Kidney epithelial cell (primary cell): ENCODE measurements around the gene FCN2. TPM values are rescaled to one million over a fixed set of nuclear protein-coding genes. Genes with fewer than 3 reads are reported as not detected.

Source experiments
- DNase-seq: peaks from one replicate; pipeline ENCODE4 v3.0.0-alpha.2; 2010; ENCODE audit warnings: low read depth
- H3K27me3 ChIP-seq: 2 replicates; pipeline ENCODE4 v1.6.0; 2011; ENCODE audit warnings: low read length; ENCODE audit not compliant: control insufficient read depth, insufficient read depth
- H3K36me3 ChIP-seq: 2 replicates; pipeline ENCODE4 v1.5.1; 2011; ENCODE audit warnings: low read length; ENCODE audit not compliant: control insufficient read depth, insufficient read depth
- H3K4me3 ChIP-seq: 2 replicates; pipeline ENCODE4 v1.5.1; 2011; ENCODE audit warnings: low read depth, mild to moderate bottlenecking, control low read depth, low read length
- CTCF ChIP-seq: IDR thresholded peaks from 2 replicates; pipeline ENCODE4 v1.5.1; 2011; ENCODE audit warnings: mild to moderate bottlenecking, moderate library complexity, low read length, control low read depth, inconsistent platforms; ENCODE audit not compliant: insufficient read depth, poor library complexity, severe bottlenecking
- total RNA-seq: library from RNA; depleted of rRNA; stranded (reverse); fragments of >200 nt; gene quantifications from 2 replicates; pipeline ENCODE4 v1.2.3, GENCODE V29; 2015

The FCN2 gene
- not detected in 2 replicates for total RNA-seq

DNA sequence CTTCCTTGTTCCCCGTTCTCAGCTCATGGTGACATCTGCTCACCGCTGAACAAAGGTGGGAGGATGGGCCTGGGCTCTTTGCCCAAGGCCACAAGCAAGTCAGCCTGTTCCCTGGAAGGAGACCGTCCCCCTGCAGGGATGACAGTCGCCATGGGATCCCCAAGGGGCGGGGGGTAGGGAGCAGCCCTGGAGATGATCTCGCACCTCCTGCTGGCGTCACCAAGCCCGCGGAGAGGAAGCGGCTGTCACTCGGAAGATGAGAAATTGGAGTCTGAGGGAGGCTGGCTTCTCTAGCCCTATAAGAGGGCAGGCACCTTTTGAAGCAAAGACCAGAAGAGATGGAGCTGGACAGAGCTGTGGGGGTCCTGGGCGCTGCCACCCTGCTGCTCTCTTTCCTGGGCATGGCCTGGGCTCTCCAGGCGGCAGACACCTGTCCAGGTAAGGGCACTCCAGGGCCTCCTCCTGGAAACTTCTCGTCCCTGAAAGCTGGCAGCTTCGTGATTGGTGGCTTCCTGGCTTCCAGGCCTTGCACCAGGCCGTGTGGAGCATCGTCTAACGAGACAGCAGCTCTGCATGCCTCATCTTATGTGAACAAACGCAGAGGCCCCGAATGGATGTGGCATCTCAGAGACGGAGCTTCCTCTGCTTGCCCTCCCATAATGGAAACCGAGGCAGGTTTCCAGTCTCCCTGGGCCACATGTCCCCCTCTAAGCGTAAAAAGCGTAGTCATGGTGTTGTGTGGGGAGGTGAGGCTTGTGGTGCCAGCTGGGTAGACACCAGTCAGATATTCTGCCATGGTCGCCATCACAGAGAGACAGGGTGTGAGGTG lies at the start of gene FCN2:
Gene FCN2, plus strand, starts transcription at position 327 of the 829 bp plus-strand sequence. Its CDS starts 12 bp downstream, at position 339.
- no peaks in the 10 kb centered on the region for H3K27me3 ChIP-seq
- H3K4me3 ChIP-seq: no peak within 1 kb of the TSS
- no peaks in the 10 kb centered on the region for H3K36me3 ChIP-seq
- TF ChIP-seq CTCF: no peak
- DNase-seq: no peak

GRCh38 chr9:134830926-134831720 lies 49.5 kb upstream of the FCN2 start:
- H3K4me3 ChIP-seq: no peak overlapping the region
- no peak for DNase-seq
- no peaks in the 10 kb centered on the region for H3K27me3 ChIP-seq
- no peak for TF ChIP-seq CTCF
- H3K36me3 ChIP-seq: no peaks in the 10 kb centered on the region

DNA sequence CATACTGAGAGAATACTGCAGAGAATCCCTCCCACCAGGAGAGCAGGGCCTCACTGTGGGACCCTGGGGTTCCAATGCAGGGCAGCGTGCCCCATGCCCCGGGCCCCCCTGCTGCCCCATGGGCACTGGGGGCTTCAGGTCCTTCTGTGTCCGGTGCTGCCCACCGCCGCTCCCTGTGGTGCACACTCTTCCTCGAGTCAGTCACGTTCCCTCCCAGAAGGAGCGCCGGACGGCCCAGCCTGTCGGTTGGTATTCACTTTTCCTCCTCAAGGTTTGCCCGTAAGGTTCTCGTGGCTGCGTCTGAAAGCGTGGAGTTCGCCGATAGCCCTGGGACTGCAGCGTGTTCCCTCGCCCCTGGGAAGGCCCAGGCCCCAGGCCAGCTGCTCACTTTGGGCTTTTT lies 48.1 kb upstream of the FCN2 start:
- no peaks in the 10 kb centered on the region for H3K27me3 ChIP-seq
- H3K36me3 ChIP-seq: no peaks in the 10 kb centered on the region
- no peak for TF ChIP-seq CTCF
- no peak for DNase-seq
- H3K4me3 ChIP-seq: no peak overlapping the region

- no peak for TF ChIP-seq CTCF
- Histone ChIP-seq H3K36me3 (no peaks in the 10 kb centered on the region), H3K27me3 (no peaks in the 10 kb centered on the region), H3K4me3 (no peak overlapping the region)
- DNase-seq: no peak
Observed at GRCh38 chr9:134833294-134833880, 47.2 kb upstream of the FCN2 start.

DNA sequence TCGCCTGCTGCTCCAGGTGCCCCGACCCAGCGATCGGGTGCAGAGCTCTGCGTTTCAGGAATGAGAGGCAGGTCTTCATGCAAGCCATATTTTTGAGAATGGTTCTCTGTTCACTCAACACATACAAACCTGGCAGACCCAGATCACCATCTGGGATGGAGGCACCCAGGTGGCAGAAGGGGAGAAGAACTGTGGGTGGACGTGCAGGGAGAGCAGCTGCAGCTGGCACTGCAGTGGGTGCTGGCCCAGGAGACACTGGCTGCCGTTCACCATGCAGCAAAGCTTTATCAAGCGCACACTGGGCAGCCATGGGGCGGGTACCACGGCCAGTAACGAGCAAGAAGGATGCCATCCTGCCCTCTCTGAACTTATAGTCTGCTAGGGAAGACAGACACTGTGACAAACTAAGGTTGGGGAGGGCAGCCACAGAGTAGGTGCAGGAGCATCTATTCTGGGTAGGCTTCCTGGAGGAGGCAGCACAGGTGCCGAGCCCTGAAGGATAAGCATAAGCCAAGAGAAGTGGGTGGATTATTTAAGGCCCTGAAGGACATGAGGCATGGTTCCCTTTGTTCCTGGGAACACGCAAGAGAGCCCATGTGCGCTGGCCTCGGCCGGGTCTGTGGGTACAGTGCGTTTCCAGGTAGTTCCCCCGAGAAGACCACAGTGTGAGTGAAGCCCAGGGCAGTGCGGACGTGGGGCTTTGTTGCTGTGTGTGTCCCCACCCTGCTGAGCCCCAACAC lies 46.2 kb upstream of the FCN2 start:
- no peak overlapping the region for H3K4me3 ChIP-seq
- no peak for TF ChIP-seq CTCF
- no peaks in the 10 kb centered on the region for H3K36me3 ChIP-seq
- no peaks in the 10 kb centered on the region for H3K27me3 ChIP-seq
- no peak for DNase-seq
